MM.1S (cell line): ENCODE data around the gene CHFR.
"Not testable (repeated sequence)": the region's sequence is repeated elsewhere in the genome, so short reads cannot be mapped to it uniquely, and the experiment has no call there.

Experiments
- DNase-seq: peaks from one replicate; pipeline ENCODE4 v3.0.0-alpha.2; 2015
- H2AFZ ChIP-seq: fragments of 300-600 bp; sonication (generic); 2 replicates; pipeline ENCODE4 v1.6.0; 2016; ENCODE audit warnings: antibody characterized with exemption, low read length
- H3F3A ChIP-seq: fragments of 300-600 bp; sonication (generic); 2 replicates; pipeline ENCODE4 v1.6.1; 2016; ENCODE audit warnings: mild to moderate bottlenecking, antibody characterized with exemption, low read length, moderate library complexity, mixed read lengths; ENCODE audit not compliant: insufficient read depth
- H3K27ac ChIP-seq: fragments of 300-600 bp; sonication (generic); 2 replicates; pipeline ENCODE4 v1.5.1; 2016; ENCODE audit warnings: mild to moderate bottlenecking, low read length
- H3K27me3 ChIP-seq: fragments of 300-600 bp; sonication (generic); replicated peaks from 2 replicates; pipeline ENCODE4 v1.6.0; 2016; ENCODE audit warnings: low read length; ENCODE audit not compliant: insufficient read depth
- H3K36me3 ChIP-seq: fragments of 300-600 bp; sonication (generic); replicated peaks from 2 replicates; pipeline ENCODE4 v1.6.1; 2016; ENCODE audit warnings: mild to moderate bottlenecking, low read length, mixed read lengths; ENCODE audit not compliant: insufficient read depth
- H3K4me1 ChIP-seq: fragments of 300-600 bp; sonication (generic); 2 replicates; pipeline ENCODE4 v1.6.1; 2016; ENCODE audit warnings: low read length, mixed read lengths
- H3K4me2 ChIP-seq: fragments of 300-600 bp; sonication (generic); 2 replicates; pipeline ENCODE4 v1.6.0; 2016; ENCODE audit warnings: low read depth, low read length
- H3K4me3 ChIP-seq: fragments of 300-600 bp; sonication (generic); 2 replicates; pipeline ENCODE4 v1.5.1; 2016; ENCODE audit warnings: low read length, mixed read lengths
- H3K79me2 ChIP-seq: fragments of 300-600 bp; sonication (generic); 2 replicates; pipeline ENCODE4 v1.6.1; 2016; ENCODE audit warnings: mixed run types, low read length, mixed read lengths
- H3K9ac ChIP-seq: fragments of 300-600 bp; sonication (generic); 2 replicates; pipeline ENCODE4 v1.6.1; 2016; ENCODE audit warnings: low read length, mixed read lengths
- H3K9me2 ChIP-seq: fragments of 300-600 bp; sonication (generic); replicated peaks from 2 replicates; pipeline ENCODE4 v1.6.1; 2016; ENCODE audit warnings: mild to moderate bottlenecking, low read length, mixed read lengths; ENCODE audit not compliant: insufficient read depth
- H3K9me3 ChIP-seq: fragments of 300-600 bp; sonication (generic); replicated peaks from 2 replicates; pipeline ENCODE4 v1.6.1; 2016; ENCODE audit warnings: mild to moderate bottlenecking, low read length, mixed read lengths; ENCODE audit not compliant: insufficient read depth
- H4K20me1 ChIP-seq: fragments of 300-600 bp; sonication (generic); 2 replicates; pipeline ENCODE4 v1.6.1; 2016; ENCODE audit warnings: mild to moderate bottlenecking, low read length, moderate library complexity, mixed read lengths; ENCODE audit not compliant: insufficient read depth
- EZH2 ChIP-seq: fragments of 300-600 bp; sonication (generic); optimal IDR thresholded peaks from 2 replicates; pipeline ENCODE3; 2017; ENCODE audit warnings: low read depth, mild to moderate bottlenecking, antibody characterized with exemption, low read length, mixed read lengths
- EZH2phosphoT487 ChIP-seq: fragments of 300-600 bp; sonication (generic); IDR thresholded peaks from 2 replicates; pipeline ENCODE4 v1.6.1; 2018; ENCODE audit warnings: antibody characterized with exemption, low read length
- TF ChIP-seq, protein P1 (sequence below): fragments of 300-600 bp; sonication (generic); IDR thresholded peaks from 2 replicates; pipeline ENCODE4 v1.5.1; 2016; ENCODE audit warnings: antibody characterized with exemption, low read length, mixed read lengths

CHFR gene

DNA sequence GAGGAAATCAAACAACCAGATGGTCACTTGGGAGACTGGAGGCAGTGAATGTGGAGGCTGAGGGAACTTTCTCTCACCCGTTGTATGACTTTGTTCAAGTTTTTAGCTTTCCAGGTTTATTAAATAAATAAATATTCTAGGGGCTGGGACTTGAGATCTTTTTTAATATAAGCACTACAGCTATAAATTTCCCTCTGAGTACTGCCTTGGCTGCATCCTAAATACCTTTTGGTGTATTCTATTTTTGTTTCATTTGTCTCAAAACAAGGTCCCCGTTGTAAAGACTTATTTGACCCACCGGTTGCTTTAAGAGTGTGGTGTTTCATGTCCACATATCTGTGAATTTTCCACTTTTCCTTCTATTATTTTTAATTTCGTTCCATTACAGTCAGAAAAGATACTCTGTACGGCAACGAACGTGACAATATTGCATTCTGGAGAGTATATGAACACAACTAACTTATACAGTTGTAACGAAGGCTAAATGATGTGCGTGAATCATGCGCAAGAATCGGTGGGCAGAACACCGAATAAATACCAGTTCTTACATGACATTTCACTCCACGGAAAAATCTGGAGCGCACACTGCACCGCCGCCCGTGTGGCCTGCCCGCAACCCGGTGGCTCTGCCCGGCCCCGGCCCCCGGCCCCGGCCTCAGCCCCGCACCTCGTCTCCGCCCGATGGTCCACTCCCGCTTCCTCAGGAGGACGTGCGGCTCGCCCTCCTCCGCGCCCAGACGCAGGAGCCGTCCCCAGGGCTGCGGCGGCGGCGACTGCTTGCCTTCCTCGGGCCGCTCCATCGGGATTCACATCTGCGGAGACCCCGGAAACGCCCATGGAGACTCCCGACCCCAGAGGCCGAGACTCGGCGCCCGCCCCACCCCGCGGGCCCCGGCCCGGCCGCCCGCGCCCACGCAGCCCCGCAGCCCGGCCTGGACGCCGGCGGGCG is 602 bp downstream of the CHFR start:
- Histone ChIP-seq H3K27me3 (no peaks in the 10 kb centered on the region), H3K36me3 (no peaks in the 10 kb centered on the region), H2AFZ (no peak overlapping the region), H3K9me3 (no peaks in the 10 kb centered on the region), H3F3A (no peaks in the 10 kb centered on the region), H3K4me3 (no peak overlapping the region), H3K4me2 (no peak overlapping the region), H3K9ac (no peak overlapping the region), H3K9me2 (no peaks in the 10 kb centered on the region), H3K4me1 (no peaks in the 10 kb centered on the region), H3K79me2 (no peaks in the 10 kb centered on the region), H3K27ac (no peak overlapping the region), H4K20me1 (no peaks in the 10 kb centered on the region)
- no peak for DNase-seq
- no peak for TF ChIP-seq EZH2phosphoT487
- TF ChIP-seq EZH2: no peak
- TF ChIP-seq, protein P1, sequence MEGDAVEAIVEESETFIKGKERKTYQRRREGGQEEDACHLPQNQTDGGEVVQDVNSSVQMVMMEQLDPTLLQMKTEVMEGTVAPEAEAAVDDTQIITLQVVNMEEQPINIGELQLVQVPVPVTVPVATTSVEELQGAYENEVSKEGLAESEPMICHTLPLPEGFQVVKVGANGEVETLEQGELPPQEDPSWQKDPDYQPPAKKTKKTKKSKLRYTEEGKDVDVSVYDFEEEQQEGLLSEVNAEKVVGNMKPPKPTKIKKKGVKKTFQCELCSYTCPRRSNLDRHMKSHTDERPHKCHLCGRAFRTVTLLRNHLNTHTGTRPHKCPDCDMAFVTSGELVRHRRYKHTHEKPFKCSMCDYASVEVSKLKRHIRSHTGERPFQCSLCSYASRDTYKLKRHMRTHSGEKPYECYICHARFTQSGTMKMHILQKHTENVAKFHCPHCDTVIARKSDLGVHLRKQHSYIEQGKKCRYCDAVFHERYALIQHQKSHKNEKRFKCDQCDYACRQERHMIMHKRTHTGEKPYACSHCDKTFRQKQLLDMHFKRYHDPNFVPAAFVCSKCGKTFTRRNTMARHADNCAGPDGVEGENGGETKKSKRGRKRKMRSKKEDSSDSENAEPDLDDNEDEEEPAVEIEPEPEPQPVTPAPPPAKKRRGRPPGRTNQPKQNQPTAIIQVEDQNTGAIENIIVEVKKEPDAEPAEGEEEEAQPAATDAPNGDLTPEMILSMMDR: no peak

DNA sequence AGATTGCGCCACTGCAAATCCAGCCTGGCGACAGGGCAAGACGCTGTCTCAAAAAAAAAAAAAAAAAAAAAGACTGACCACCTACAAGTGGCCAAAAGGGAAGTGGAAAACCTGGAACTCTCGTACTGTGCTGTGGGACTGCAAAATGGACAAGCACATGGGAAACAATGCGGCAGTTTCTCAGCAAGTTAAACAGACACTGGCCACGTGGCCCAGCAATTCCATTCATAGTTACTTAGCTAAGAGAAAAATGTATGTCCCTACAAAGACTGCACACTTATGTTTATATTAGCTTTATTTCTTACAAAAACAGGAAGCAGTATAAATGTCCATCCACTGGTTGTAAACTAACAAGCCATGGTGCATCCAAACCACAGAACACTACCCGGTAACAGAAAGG is 5.6 kb downstream of the CHFR start:
- Histone ChIP-seq H2AFZ (no peak overlapping the region), H3K27me3 (no peaks in the 10 kb centered on the region), H3K9me2 (no peaks in the 10 kb centered on the region), H3K4me3 (no peak overlapping the region), H3K4me1 (no peaks in the 10 kb centered on the region), H3K79me2 (no peaks in the 10 kb centered on the region), H4K20me1 (no peaks in the 10 kb centered on the region), H3K27ac (no peak overlapping the region), H3K9ac (no peak overlapping the region), H3K9me3 (no peaks in the 10 kb centered on the region), H3K36me3 (no peaks in the 10 kb centered on the region), H3K4me2 (no peak overlapping the region), H3F3A (no peaks in the 10 kb centered on the region)
- no peak for DNase-seq
- no peak for TF ChIP-seq EZH2
- TF ChIP-seq, protein P1: no peak
- TF ChIP-seq EZH2phosphoT487: no peak

DNA sequence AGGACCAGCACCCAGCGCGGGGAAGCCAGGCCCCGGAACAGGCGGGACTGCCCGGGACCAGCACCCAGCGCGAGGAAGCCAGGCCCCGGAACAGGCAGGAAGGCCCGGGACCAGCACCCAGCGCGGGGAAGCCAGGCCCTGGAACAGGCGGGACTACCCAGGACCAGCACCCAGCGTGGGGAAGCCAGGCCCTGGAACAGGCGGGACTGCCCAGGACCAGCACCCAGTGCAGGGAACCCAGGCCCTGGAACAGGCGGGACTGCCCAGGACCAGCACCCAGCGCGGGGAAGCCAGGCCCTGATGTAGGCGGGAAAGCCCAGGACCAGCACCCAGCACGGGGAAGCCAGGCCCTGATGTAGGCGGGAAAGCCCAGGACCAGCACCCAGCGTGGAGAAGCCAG is 12.8 kb downstream of the CHFR start:
- H3K9ac ChIP-seq, H3K27me3 ChIP-seq, H3K79me2 ChIP-seq, H3K9me2 ChIP-seq, H3K36me3 ChIP-seq, DNase-seq, H3K9me3 ChIP-seq, H2AFZ ChIP-seq, H3K4me2 ChIP-seq, H4K20me1 ChIP-seq, H3K27ac ChIP-seq, H3K4me3 ChIP-seq, H3F3A ChIP-seq, H3K4me1 ChIP-seq: not testable (repeated sequence)

DNA sequence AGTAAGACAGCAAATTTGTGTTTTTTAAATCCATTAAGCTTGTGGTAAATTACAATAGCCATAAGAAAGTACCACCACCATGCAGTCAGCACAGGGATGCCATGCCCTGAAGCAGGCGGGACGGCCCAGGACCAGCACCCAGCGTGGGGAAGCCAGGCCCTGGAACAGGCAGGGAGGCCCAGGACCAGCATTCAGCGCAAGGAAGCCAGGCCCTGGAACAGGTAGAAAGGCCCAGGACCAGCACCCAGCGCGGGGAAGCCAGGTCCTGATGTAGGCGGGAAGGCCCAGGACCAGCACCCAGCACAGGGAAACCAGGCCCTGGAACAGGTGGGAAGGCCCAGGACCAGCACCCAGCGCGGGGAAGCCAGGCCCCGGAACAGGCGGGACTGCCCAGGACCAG is 13.2 kb downstream of the CHFR start:
- no peak overlapping the region for H3K9ac ChIP-seq

More for the DNA sequence above, 13.2 kb downstream of the CHFR start:
- no peaks in the 10 kb centered on the region for H3F3A ChIP-seq
- H4K20me1 ChIP-seq: no peaks in the 10 kb centered on the region
- TF ChIP-seq EZH2phosphoT487 (no peak), EZH2 (no peak)
- TF ChIP-seq, protein P1: no peak
- no peak overlapping the region for H3K4me3 ChIP-seq
- H3K9me3 ChIP-seq: no peaks in the 10 kb centered on the region
- DNase-seq: no peak
- no peak overlapping the region for H3K4me2 ChIP-seq
- H3K27me3 ChIP-seq: no peaks in the 10 kb centered on the region
- no peaks in the 10 kb centered on the region for H3K36me3 ChIP-seq
- no peak overlapping the region for H2AFZ ChIP-seq
- H3K79me2 ChIP-seq: no peaks in the 10 kb centered on the region
- no peak overlapping the region for H3K27ac ChIP-seq
- H3K9me2 ChIP-seq: no peaks in the 10 kb centered on the region
- no peaks in the 10 kb centered on the region for H3K4me1 ChIP-seq
